Uterus (tissue), 2 donors: ENCODE measurements around the gene CR1L.

Experiments used
- CTCF ChIP-seq, 4 experiments: fragments of 200-600 bp in 2 of 4; fragments of 450-650 bp in 2 of 4; sonication (generic) in 2 of 4; IDR thresholded peaks; one replicate each; pipeline ENCODE4 v1.5.1; 2016 to 2019; ENCODE audit warnings: antibody characterized with exemption in 4 of 4, mild to moderate bottlenecking in 2 of 4, moderate library complexity in 1 of 4
- POLR2A ChIP-seq, 2 donors: fragments of 450-650 bp; IDR thresholded peaks; one replicate each; pipeline ENCODE4 v1.6.1; 2016; ENCODE audit warnings: antibody characterized with exemption in 2 of 2, mild to moderate bottlenecking in 1 of 2, moderate library complexity in 1 of 2

- TF ChIP-seq POLR2A (IDR thresholded peaks at IDR 0.05) (no peak), CTCF (IDR thresholded peaks at IDR 0.05) (no peak)
These were observed 101.2 kb downstream of the CR1L start for GRCh38 chr1:207745839-207746767.
